Measurements from ENCODE around the gene NR2C2AP.
A peak's percentile ranks its signal among the peaks of the same experiment; 100 is the strongest.
"Not testable (repeated sequence)": the region's sequence is repeated elsewhere in the genome, so short reads cannot be mapped to it uniquely, and the experiment has no call there.

NR2C2AP gene

GRCh38 chr19:19224852-19225494 lies 21.8 kb upstream of the NR2C2AP start:
- no peak overlapping the region for H3K27ac ChIP-seq (ENCODE audit: poor library complexity, severe bottlenecking)
- peak; percentile 79 for TF ChIP-seq CTCF (IDR thresholded peaks at IDR 0.05; ENCODE audit: poor library complexity, severe bottlenecking)
- no peaks in the 10 kb centered on the region for H3K36me3 ChIP-seq (ENCODE audit: low read depth)
- peak overlapping the region; percentile 28 for H3K4me3 ChIP-seq (ENCODE audit: severe bottlenecking)
- ATAC-seq (ENCODE audit: low read depth) (peak; percentile 84), DNase-seq (ENCODE audit: low spot score) (no peak)
- no peaks in the 10 kb centered on the region for H3K4me1 ChIP-seq (ENCODE audit: insufficient read depth, poor library complexity, severe bottlenecking)
- H3K9me3 ChIP-seq (ENCODE audit: severe bottlenecking), result no peaks in the 10 kb centered on the region
- peaks cover 7% of the 10 kb centered on the region for H3K27me3 ChIP-seq (ENCODE audit: insufficient read depth, poor library complexity, severe bottlenecking)

GRCh38 chr19:19224150-19224851 lies 21.1 kb upstream of the NR2C2AP start:
- TF ChIP-seq CTCF (IDR thresholded peaks at IDR 0.05; ENCODE audit: poor library complexity, severe bottlenecking), result no peak
- no peak for DNase-seq (ENCODE audit: low spot score)
- no peak overlapping the region for H3K27ac ChIP-seq (ENCODE audit: poor library complexity, severe bottlenecking)
- no peak overlapping the region for H3K4me3 ChIP-seq (ENCODE audit: severe bottlenecking)
- H3K36me3 ChIP-seq (ENCODE audit: low read depth), result no peaks in the 10 kb centered on the region
- peaks cover 7% of the 10 kb centered on the region for H3K27me3 ChIP-seq (ENCODE audit: insufficient read depth, poor library complexity, severe bottlenecking)
- ATAC-seq (ENCODE audit: low read depth), result no peak; the same call in 2 of the 3 replicates
- no peaks in the 10 kb centered on the region for H3K9me3 ChIP-seq (ENCODE audit: severe bottlenecking)
- H3K4me1 ChIP-seq (ENCODE audit: insufficient read depth, poor library complexity, severe bottlenecking), result no peaks in the 10 kb centered on the region

GRCh38 chr19:19223636-19224035 lies 20.4 kb upstream of the NR2C2AP start:
- no peak for TF ChIP-seq CTCF (IDR thresholded peaks at IDR 0.05; ENCODE audit: poor library complexity, severe bottlenecking)
- no peaks in the 10 kb centered on the region for H3K4me1 ChIP-seq (ENCODE audit: insufficient read depth, poor library complexity, severe bottlenecking)
- no peak for ATAC-seq (ENCODE audit: low read depth)

GRCh38 chr19:19223060-19223459 lies 19.8 kb upstream of the NR2C2AP start:
- ATAC-seq (ENCODE audit: low read depth) (no peak), DNase-seq (ENCODE audit: low spot score) (no peak)
- no peak overlapping the region for H3K4me3 ChIP-seq (ENCODE audit: severe bottlenecking)
- H3K27me3 ChIP-seq (ENCODE audit: insufficient read depth, poor library complexity, severe bottlenecking), result peaks cover 7% of the 10 kb centered on the region
- H3K4me1 ChIP-seq (ENCODE audit: insufficient read depth, poor library complexity, severe bottlenecking), result no peaks in the 10 kb centered on the region
- H3K27ac ChIP-seq (ENCODE audit: poor library complexity, severe bottlenecking), result no peak overlapping the region
- TF ChIP-seq CTCF (IDR thresholded peaks at IDR 0.05; ENCODE audit: poor library complexity, severe bottlenecking), result no peak
- no peaks in the 10 kb centered on the region for H3K9me3 ChIP-seq (ENCODE audit: severe bottlenecking)
- H3K36me3 ChIP-seq (ENCODE audit: low read depth), result no peaks in the 10 kb centered on the region

More at GRCh38 chr19:19223636-19224035, 20.4 kb upstream of the NR2C2AP start:
- Histone ChIP-seq H3K27ac (ENCODE audit: poor library complexity, severe bottlenecking) (no peak overlapping the region), H3K27me3 (ENCODE audit: insufficient read depth, poor library complexity, severe bottlenecking) (peaks cover 7% of the 10 kb centered on the region), H3K4me3 (ENCODE audit: severe bottlenecking) (no peak overlapping the region), H3K36me3 (ENCODE audit: low read depth) (no peaks in the 10 kb centered on the region), H3K9me3 (ENCODE audit: severe bottlenecking) (no peaks in the 10 kb centered on the region)
- DNase-seq (ENCODE audit: low spot score), result no peak

GRCh38 chr19:19221000-19221399 lies 17.8 kb upstream of the NR2C2AP start:
- ATAC-seq (ENCODE audit: low read depth); H3K27me3 ChIP-seq (ENCODE audit: insufficient read depth, poor library complexity, severe bottlenecking); H3K27ac ChIP-seq (ENCODE audit: poor library complexity, severe bottlenecking); H3K36me3 ChIP-seq (ENCODE audit: low read depth); H3K9me3 ChIP-seq (ENCODE audit: severe bottlenecking); H3K4me3 ChIP-seq (ENCODE audit: severe bottlenecking); DNase-seq (ENCODE audit: low spot score); H3K4me1 ChIP-seq (ENCODE audit: insufficient read depth, poor library complexity, severe bottlenecking): not testable (repeated sequence)

Measured in RWPE2 (cell line).